Ectodermal cell (in vitro differentiated cells): ENCODE data around the gene CADPS.
"Not testable (repeated sequence)": the region's sequence is repeated elsewhere in the genome, so short reads cannot be mapped to it uniquely, and the experiment has no call there.

Experiments
- H3K27ac ChIP-seq: 2 replicates; pipeline ENCODE4 v1.7.0; 2013; ENCODE audit warnings: mild to moderate bottlenecking, low read depth, low read length; ENCODE audit not compliant: insufficient read depth, poor library complexity, severe bottlenecking
- H3K27me3 ChIP-seq: 2 replicates; pipeline ENCODE4 v1.7.0; 2013; ENCODE audit warnings: mild to moderate bottlenecking, low read length; ENCODE audit not compliant: insufficient read depth, control insufficient read depth, poor library complexity, severe bottlenecking
- H3K36me3 ChIP-seq: one replicate; pipeline ENCODE4 v1.7.0; 2013; ENCODE audit warnings: low read length; ENCODE audit not compliant: control insufficient read depth, insufficient read depth
- H3K4me1 ChIP-seq: one replicate; pipeline ENCODE4 v1.7.0; 2013; ENCODE audit warnings: low read length; ENCODE audit not compliant: control insufficient read depth, insufficient read depth
- H3K4me3 ChIP-seq: 2 replicates; pipeline ENCODE4 v1.7.0; 2013; ENCODE audit warnings: low read depth, low read length, control low read depth; ENCODE audit not compliant: insufficient read depth
- H3K9me3 ChIP-seq: 2 replicates; pipeline ENCODE4 v1.7.0; 2013; ENCODE audit warnings: mild to moderate bottlenecking, low read length, moderate library complexity; ENCODE audit not compliant: control insufficient read depth
- WGBS, 2 experiments: methylation state at CpG; one replicate each; pipeline ENCODE4 v1.1.7; 2013; ENCODE audit warnings: missing lambda C conversion rate in 2 of 2; 5-methylcytosine and 5-hydroxymethylcytosine counted together

The CADPS gene

DNA sequence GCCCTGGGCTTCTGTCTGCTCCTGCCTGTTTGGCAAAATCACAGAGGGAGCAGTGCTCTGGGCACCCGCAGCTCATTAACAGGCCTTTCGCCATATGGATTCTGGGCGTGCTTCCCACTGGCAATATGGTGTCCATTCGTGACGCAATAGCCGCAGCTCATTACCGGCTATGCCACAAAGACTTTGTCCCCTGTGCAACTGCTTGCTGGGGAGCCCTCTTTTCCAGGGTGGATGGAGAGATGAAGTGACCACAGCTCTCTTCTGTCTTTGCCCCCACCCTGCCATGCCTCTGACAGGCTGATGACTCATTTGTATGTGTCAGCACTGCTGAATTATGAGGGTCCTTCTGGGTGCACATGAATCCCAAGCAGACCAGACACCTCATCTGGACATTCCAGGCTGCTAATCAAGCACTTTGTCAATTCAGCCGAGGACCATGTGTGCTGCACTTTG is 287.6 kb downstream of the CADPS start:
- Histone ChIP-seq H3K27me3 (no peaks in the 10 kb centered on the region), H3K9me3 (no peaks in the 10 kb centered on the region), H3K27ac (no peak overlapping the region), H3K4me1 (peaks cover 3% of the 10 kb centered on the region), H3K36me3 (no peaks in the 10 kb centered on the region), H3K4me3 (no peak overlapping the region)
- 93 to 96% methylated on average over 8 of the region's 8 CpGs for WGBS, 2 experiments

DNA sequence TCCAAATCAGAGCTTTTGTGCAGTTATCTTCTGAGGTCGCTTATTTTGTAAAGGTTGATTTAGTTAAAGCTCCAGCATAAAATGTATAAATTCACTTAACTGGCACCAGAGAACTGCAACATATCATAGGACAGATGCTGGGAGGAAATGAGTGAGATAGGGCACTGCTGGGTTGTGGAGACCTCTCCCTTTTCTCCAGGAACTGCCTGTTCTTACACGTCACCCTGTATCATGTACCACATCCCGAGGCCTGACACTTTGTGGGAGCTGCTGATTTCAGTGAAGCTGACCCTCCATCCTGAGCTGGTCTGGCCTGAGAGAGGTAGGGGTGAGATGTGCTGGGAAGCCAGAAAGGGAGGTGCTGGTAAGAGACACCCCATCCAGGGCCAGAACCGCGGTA is 288.0 kb downstream of the CADPS start:
- 93% methylated on average over 5 of the region's 5 CpGs for WGBS, 2 experiments
- Histone ChIP-seq H3K36me3 (no peaks in the 10 kb centered on the region), H3K4me3 (no peak overlapping the region), H3K27me3 (no peaks in the 10 kb centered on the region), H3K9me3 (no peaks in the 10 kb centered on the region), H3K4me1 (no peaks in the 10 kb centered on the region), H3K27ac (no peak overlapping the region)

DNA sequence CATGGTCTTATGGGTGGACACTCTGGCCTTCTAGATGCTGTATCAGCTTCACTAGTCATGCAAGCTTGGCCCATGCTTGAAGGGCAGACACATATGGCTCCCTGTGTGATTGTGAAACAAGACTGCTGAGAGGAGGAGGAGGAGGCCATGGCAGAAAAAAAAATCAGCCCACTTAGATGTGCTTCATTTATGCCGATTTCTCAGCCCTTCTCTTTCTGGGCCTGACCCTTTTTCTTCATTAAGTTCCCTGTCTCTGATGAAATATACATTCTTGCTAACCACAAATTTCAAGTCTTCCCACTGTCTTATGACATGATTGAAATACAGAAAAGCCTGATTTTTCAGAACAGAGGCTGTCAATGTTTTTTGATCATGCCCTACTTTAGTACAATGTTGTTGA is 288.9 kb downstream of the CADPS start:
- no peak overlapping the region for H3K27ac ChIP-seq
- 80 to 94% methylated on average over 1 of the region's 1 CpG for WGBS, 2 experiments

DNA sequence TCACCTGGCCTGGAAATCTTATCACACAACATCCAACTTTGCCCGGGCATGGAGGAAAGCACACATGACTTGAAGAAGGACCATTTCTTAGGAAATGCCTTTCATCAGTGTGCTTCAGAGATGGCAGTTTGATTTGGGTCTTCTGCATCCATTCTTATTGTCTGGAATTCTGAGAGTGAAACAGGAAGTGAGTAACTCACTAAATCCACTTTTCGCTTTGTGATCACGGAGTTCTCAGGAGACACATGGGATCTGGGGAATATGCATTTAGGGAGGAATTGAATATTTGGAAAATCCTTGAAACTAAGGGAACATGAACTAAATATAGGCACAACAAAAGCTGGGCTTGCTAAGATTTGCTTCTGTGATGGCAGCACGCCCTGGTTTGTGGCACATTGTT is 289.4 kb downstream of the CADPS start:
- 68 to 69% methylated on average over 4 of the region's 4 CpGs for WGBS, 2 experiments

More for the DNA sequence above, 288.9 kb downstream of the CADPS start:
- no peak overlapping the region for H3K4me3 ChIP-seq
- H3K27me3 ChIP-seq, result no peaks in the 10 kb centered on the region
- H3K4me1 ChIP-seq, result no peaks in the 10 kb centered on the region
- H3K36me3 ChIP-seq, result no peaks in the 10 kb centered on the region
- H3K9me3 ChIP-seq, result no peaks in the 10 kb centered on the region

DNA sequence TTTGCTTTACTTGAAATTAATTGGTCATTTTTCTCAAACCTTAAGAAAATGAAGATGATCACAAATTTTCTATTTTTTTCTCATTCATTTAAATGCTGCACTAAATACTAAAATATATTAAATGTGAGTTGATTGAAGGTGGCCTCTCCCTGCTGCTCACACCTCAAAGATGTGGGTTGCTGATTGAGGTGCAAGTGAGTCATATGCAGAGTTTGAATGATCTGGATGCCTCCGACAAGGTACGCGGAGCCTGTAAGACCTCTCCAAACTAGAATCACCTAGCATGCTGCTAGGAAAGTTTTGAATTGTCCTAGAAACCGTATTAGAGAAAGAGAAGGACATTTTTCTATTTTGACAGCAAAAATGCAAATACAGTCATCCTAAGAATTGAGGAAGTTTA is 290.6 kb downstream of the CADPS start:
- Histone ChIP-seq H3K36me3 (no peaks in the 10 kb centered on the region), H3K9me3 (peaks cover 3% of the 10 kb centered on the region), H3K4me3 (no peak overlapping the region), H3K27ac (no peak overlapping the region), H3K27me3 (no peaks in the 10 kb centered on the region), H3K4me1 (no peaks in the 10 kb centered on the region)
- 86 to 96% methylated on average over 4 of the region's 4 CpGs for WGBS, 2 experiments

More for the DNA sequence above, 289.4 kb downstream of the CADPS start:
- H3K4me3 ChIP-seq, result no peak overlapping the region
- no peaks in the 10 kb centered on the region for H3K36me3 ChIP-seq
- no peaks in the 10 kb centered on the region for H3K4me1 ChIP-seq
- H3K27ac ChIP-seq, result no peak overlapping the region
- no peaks in the 10 kb centered on the region for H3K27me3 ChIP-seq
- no peaks in the 10 kb centered on the region for H3K9me3 ChIP-seq

DNA sequence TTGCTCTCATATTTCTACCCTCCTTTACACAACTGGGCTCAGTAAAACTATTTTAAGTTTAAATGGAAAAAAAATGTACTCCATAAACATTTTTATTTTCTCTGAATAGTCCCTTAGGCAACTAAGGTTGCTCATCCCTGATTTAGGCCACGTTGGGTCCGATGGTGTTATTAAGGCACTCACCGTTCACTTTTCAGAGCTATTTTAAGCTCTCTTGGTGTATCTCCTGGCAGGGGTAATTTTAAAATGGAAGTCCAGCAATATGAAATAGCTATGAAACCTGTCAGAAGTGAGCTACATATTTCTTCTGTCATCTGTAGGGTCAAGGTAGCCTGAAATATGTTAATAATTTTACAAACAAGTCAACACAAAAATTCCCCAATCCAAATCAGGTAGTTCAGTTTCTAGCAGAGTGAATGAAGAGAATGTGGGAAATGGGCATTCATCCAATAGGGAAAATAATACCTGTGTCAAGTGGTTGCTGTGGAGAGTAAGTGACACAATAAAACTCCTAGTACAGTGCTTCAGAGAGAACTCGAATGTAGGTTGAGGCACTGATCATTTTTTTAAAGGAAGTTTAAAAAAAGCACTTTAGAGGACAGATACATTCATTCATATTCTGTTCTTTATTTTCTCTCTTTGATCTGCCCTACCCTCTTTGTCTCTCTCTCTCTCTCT is 292.6 kb downstream of the CADPS start:
- no peak overlapping the region for H3K27ac ChIP-seq
- H3K36me3 ChIP-seq, result no peaks in the 10 kb centered on the region
- no peaks in the 10 kb centered on the region for H3K27me3 ChIP-seq
- H3K4me1 ChIP-seq, result no peaks in the 10 kb centered on the region
- H3K9me3 ChIP-seq, result peaks cover 5% of the 10 kb centered on the region
- WGBS, 2 experiments, result 65 to 66% methylated on average over 4 of the region's 4 CpGs
- H3K4me3 ChIP-seq, result no peak overlapping the region

DNA sequence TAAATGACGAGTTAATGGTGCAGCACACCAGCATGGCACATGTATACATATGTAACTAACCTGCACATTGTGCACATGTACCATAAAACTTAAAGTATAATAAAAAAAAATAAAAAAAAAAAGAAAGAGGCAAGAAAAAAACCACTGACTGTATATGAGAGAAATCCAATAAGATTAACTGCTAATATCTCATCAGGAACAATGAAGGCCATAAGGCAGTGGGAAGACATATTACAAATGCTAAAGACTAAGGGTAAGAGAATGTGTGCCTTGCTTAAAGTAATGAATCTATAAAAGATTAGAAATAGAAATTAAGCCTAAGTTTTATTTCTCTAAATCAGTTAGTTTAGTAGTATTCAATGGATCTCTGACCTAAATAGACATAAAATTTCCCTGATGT is 294.7 kb downstream of the CADPS start:
- H3K9me3 ChIP-seq, H3K27ac ChIP-seq, H3K4me1 ChIP-seq, H3K27me3 ChIP-seq, H3K36me3 ChIP-seq, H3K4me3 ChIP-seq: not testable (repeated sequence)
- no CpG with 5 or more reads among the region's 1 CpG for WGBS, 2 experiments

DNA sequence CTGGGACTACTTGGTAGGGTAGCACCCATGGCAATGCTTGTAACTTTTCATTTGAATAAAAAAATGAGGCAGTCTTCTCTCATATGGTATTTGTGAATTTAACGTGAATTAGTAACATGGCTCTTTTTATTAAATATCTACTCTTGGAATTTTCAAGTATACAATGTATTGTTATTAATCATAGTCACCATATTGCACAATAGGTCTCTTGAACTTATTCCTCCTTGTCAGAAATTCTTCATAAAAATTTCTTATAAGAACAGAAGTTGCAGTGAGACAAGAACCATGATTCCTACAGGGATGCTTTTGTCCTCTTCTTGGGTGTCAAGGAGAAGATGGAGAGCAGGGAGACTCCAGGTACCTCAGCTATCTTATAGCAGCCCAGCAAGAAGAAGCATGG is 298.1 kb downstream of the CADPS start:
- H3K36me3 ChIP-seq, result no peaks in the 10 kb centered on the region
- H3K27me3 ChIP-seq, result no peaks in the 10 kb centered on the region
- WGBS, 2 experiments, result 100% methylated on average over 1 of the region's 1 CpG; no CpG with 5 or more reads in 1 of the 2 experiments
- no peak overlapping the region for H3K4me3 ChIP-seq
- H3K4me1 ChIP-seq, result no peaks in the 10 kb centered on the region
- H3K9me3 ChIP-seq, result peaks cover 5% of the 10 kb centered on the region
- no peak overlapping the region for H3K27ac ChIP-seq

DNA sequence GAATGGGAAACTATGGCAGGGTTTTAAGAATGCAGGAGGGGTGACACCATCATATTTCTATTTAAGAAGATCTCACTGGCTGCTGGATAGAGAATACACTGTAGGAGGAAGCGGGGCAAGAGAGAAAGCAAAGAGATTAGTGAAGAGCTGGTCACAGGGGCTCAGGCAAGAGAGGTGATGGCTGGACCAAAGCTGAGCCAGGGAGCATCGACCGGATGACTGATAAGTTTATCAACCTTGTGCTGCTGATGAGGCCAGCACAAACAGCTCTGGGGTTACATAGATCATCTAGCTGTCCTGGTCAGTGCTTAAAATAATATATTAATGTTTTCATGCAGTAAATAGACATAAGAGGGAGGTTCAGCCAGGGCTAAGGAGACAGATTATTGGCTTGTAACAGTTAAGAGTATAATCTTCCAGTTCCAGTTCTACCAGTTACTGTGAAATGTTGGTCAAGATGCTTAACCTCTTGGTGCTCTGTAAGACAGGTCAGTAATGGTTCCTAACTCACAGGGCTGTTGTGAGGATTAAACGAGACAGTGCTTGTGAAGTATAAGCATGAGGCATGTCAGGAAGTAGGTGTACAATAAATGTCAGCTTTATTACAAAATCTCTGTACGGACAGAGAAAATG is 300.8 kb downstream of the CADPS start:
- H3K36me3 ChIP-seq, result no peaks in the 10 kb centered on the region
- 87 to 88% methylated on average over 5 of the region's 5 CpGs for WGBS, 2 experiments
- H3K4me1 ChIP-seq, result no peaks in the 10 kb centered on the region
- H3K27ac ChIP-seq, result no peak overlapping the region
- H3K27me3 ChIP-seq, result no peaks in the 10 kb centered on the region
- no peaks in the 10 kb centered on the region for H3K9me3 ChIP-seq
- no peak overlapping the region for H3K4me3 ChIP-seq

DNA sequence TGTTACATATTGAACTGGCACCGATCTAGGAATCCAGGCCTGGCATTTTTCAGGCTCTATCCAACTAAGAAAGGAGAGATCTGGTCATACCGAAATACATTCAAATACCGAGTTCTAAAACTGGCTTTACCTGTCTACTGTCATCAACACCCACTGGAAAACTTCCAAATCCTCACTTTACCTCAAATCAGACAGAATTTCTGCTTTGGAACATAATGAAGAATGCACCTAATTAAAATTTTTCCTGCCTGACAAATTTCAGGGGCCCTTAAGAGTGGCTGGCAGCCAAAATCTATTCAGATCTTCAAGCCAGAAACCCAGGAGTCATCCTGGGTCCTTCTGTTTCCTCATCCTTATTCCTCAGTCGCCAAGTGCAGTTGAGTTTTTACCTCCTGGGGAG is 303.3 kb downstream of the CADPS start:
- Histone ChIP-seq H3K4me3 (no peak overlapping the region), H3K36me3 (no peaks in the 10 kb centered on the region), H3K27me3 (no peaks in the 10 kb centered on the region), H3K4me1 (no peaks in the 10 kb centered on the region), H3K27ac (no peak overlapping the region), H3K9me3 (no peaks in the 10 kb centered on the region)
- 89 to 94% methylated on average over 4 of the region's 4 CpGs for WGBS, 2 experiments
